Right lobe of liver (tissue), 6 donors: Measurements from ENCODE around the gene ALDH4A1. TPM values are rescaled to one million over a fixed set of nuclear protein-coding genes. Genes with fewer than 3 reads are reported as not detected.
"Not testable (repeated sequence)": the region's sequence is repeated elsewhere in the genome, so short reads cannot be mapped to it uniquely, and the experiment has no call there.

Experiments
- ATAC-seq, 4 donors: fragments of 200-7000 bp; cut with Tn5 transposase; one replicate each; pipeline ENCODE4 v1.9.1; 2020; ENCODE audit warnings: mild to moderate bottlenecking in 4 of 4, moderate library complexity in 4 of 4
- DNase-seq, 3 donors: peaks; one replicate each; pipeline ENCODE4 v3.0.0-alpha.2; 2020
- H3K27ac ChIP-seq, 3 donors: fragments of 200-600 bp; one replicate each; pipeline ENCODE4 v1.8.0; 2022
- H3K27me3 ChIP-seq, 2 donors: fragments of 200-600 bp; one replicate each; pipeline ENCODE4 v1.8.0; 2022
- H3K36me3 ChIP-seq, 4 donors: fragments of 200-600 bp; sonication (generic) in 1 of 4; one replicate each; pipeline versions ENCODE4 v1.5.1 to v1.8.0; 2017 to 2022; ENCODE audit warnings: control low read depth in 1 of 4
- H3K4me1 ChIP-seq, 4 donors: fragments of 200-600 bp; sonication (generic) in 1 of 4; one replicate each; pipeline versions ENCODE4 v1.5.1 to v1.8.0; 2017 to 2022; ENCODE audit warnings: control low read depth in 1 of 4
- H3K4me3 ChIP-seq, 3 donors: fragments of 200-600 bp; one replicate each; pipeline ENCODE4 v1.8.0; 2022
- H3K9me3 ChIP-seq, 4 donors: fragments of 200-600 bp; sonication (generic) in 1 of 4; one replicate each; pipeline versions ENCODE4 v1.5.1 to v1.8.0; 2017 to 2022; ENCODE audit warnings: control low read depth in 1 of 4
- POLR2A ChIP-seq: fragments of 450-650 bp; IDR thresholded peaks from one replicate; pipeline ENCODE4 v1.6.1; 2017; ENCODE audit warnings: antibody characterized with exemption, mild to moderate bottlenecking
- WGBS: methylation state at CpG from one replicate; pipeline ENCODE4 v1.1.6; 2018; ENCODE audit warnings: low coverage, low lambda C conversion rate; ENCODE audit not compliant: insufficient coverage; ENCODE audit errors: missing lambda C conversion rate; 5-methylcytosine and 5-hydroxymethylcytosine counted together
- intact Hi-C, 2 donors: fragments of 100-400 bp; cut with DNase I; formaldehyde crosslinking; loops; one replicate each; pipeline versions ENCODE4 v1.11.2 to v1.14.1; 2022
- total RNA-seq, 6 experiments: library from RNA; depleted of rRNA in 2 of 6; stranded (reverse); fragments of >200 nt in 2 of 6; fragmentation: NEBNext Ultra II Directional in 3 of 6; extraction: Animal tissue kit (Norgen Biotek cat#: 25700) in 3 of 6; gene quantifications; one replicate each; pipeline versions ENCODE4 v1.1.0 to v1.2.4, GENCODE V29; 2016 to 2023
- TF ChIP-seq, protein P1 (sequence below), 4 donors: fragments of 200-600 bp in 3 of 4; fragments of 450-650 bp in 1 of 4; IDR thresholded peaks; one replicate each; pipeline versions ENCODE4 v1.5.1 to v1.8.0; 2016 to 2022; ENCODE audit warnings: antibody characterized with exemption in 4 of 4, mild to moderate bottlenecking in 2 of 4
- donor health status: DM: no; HTN: yes; CAD: no.
- donor health status: DM: no; HTN: no; CAD: no.
- donor health status: DM: no; HTN: no; CAD: no.
- donor health status: DM: no; HTN: yes; CAD: no.
- donor health status: DM: no; HTN: yes; CAD: no.

Gene ALDH4A1
- total RNA-seq, 6 experiments from 2014 or later = 218 to 364 (median 265) TPM

DNA sequence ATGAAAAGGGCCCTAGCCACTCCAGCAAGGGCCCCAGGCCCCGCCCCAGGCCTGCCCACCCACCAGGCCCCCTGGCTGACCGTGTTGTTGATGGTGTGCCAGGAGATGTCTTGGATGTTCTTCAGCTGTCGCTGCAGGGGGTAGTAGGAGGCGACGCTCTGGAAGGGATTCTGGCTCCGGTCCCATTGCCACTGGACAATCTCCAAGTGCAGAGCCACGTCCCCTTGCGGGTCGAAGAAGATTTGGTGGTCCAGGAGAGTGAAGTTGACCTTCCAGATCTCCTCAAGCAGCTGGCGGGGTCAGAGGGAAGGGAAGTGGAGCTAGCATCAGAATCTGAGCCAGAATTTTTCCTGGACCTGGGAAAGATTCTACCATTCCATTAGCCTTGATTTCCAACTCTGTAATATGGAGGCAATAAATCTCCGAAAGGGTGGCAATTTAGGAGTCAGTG lies 53.1 kb downstream of the ALDH4A1 start:
- no peak overlapping the region for H3K4me3 ChIP-seq
- peaks cover 0 to under 1% (median 0%) of the 10 kb centered on the region in 4 donors for H3K4me1 ChIP-seq
- no peaks in the 10 kb centered on the region for H3K36me3 ChIP-seq
- DNase-seq (no peak), ATAC-seq (no peak)
- no peaks in the 10 kb centered on the region for H3K27me3 ChIP-seq
- TF ChIP-seq, protein P1, sequence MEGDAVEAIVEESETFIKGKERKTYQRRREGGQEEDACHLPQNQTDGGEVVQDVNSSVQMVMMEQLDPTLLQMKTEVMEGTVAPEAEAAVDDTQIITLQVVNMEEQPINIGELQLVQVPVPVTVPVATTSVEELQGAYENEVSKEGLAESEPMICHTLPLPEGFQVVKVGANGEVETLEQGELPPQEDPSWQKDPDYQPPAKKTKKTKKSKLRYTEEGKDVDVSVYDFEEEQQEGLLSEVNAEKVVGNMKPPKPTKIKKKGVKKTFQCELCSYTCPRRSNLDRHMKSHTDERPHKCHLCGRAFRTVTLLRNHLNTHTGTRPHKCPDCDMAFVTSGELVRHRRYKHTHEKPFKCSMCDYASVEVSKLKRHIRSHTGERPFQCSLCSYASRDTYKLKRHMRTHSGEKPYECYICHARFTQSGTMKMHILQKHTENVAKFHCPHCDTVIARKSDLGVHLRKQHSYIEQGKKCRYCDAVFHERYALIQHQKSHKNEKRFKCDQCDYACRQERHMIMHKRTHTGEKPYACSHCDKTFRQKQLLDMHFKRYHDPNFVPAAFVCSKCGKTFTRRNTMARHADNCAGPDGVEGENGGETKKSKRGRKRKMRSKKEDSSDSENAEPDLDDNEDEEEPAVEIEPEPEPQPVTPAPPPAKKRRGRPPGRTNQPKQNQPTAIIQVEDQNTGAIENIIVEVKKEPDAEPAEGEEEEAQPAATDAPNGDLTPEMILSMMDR (IDR thresholded peaks at IDR 0.05) = no peak
- no peak for TF ChIP-seq POLR2A
- no peaks in the 10 kb centered on the region for H3K9me3 ChIP-seq
- no peak overlapping the region for H3K27ac ChIP-seq
- WGBS = 81% methylated on average over 2 of the region's 11 CpGs
- intact Hi-C loops = no loop called here

DNA sequence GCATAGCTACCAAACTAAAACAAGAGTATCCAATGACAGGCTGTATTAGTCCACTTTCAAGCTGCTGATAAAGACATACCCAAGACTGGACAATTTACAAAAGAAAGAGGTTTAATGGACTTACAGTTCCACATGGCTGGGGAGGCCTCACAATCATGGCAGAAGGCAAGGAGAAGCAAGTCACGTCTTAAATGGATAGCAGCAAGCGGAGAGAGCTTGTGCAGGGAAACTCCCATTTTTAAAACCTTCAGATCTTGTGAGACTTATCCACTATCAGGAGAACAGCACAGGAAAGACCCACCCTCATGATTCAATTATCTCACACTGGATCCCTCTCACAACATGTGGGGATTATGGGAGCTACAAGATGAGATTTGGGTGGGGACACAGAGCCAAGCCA lies 54.6 kb downstream of the ALDH4A1 start:
- H3K4me3 ChIP-seq, intact Hi-C loops, H3K36me3 ChIP-seq, ATAC-seq, H3K4me1 ChIP-seq, DNase-seq, H3K27me3 ChIP-seq, H3K9me3 ChIP-seq, H3K27ac ChIP-seq: not testable (repeated sequence)
- whole genome bisulfite sequencing = 83% methylated on average over 1 of the region's 2 CpGs

DNA sequence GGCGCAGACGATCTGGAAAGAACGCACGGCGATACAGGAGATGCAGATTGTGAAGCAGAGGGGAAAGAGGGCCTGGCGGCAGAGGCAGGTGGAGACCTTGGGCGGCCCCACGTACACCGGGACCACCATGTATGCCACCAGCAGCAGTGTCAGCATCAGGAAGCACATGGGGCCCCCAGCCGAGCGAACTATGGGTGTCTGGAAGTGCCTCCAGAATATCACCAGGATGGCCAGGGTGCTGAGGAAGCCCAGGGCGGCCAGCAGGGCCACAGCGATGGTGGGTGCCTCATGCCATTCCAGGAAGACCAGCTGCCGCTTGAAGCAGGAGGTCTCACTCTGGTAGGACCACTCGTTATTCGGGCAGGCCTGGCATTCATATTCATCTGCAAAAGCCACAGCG lies 62.2 kb downstream of the ALDH4A1 start:
- Histone ChIP-seq H3K27ac (no peak overlapping the region), H3K4me3 (no peak overlapping the region), H3K4me1 (peaks cover 0 to 5% (median 0%) of the 10 kb centered on the region in 4 donors), H3K9me3 (no peaks in the 10 kb centered on the region), H3K36me3 (no peaks in the 10 kb centered on the region), H3K27me3 (no peaks in the 10 kb centered on the region)
- DNase-seq (no peak), ATAC-seq (no peak)
- TF ChIP-seq POLR2A = no peak
- TF ChIP-seq, protein P1 (IDR thresholded peaks at IDR 0.05) = no peak
- WGBS = 92% methylated on average over 9 of the region's 17 CpGs
- intact Hi-C loops = no loop called here

DNA sequence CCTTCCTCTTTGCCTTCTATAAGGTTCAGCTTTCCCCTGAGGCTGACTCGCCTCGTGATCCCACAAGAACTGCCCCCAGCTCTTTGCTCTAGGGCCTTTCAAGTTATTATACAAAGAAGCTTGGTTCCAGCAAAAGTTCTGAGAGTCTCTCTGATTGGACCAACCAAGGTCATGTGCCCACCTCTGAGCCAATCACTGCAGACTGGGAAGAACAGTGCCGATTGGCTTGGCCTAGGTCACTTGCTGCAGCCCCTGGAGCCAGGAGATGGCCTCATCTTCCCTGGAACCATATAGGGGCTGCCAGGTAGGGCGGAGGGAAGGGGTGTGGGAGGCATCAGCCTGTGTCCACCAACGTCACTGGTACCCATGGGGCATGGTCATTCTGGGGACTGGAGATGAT lies 65.7 kb downstream of the ALDH4A1 start:
- Histone ChIP-seq H3K4me1 (no peaks in the 10 kb centered on the region), H3K9me3 (no peaks in the 10 kb centered on the region), H3K4me3 (no peak overlapping the region), H3K36me3 (no peaks in the 10 kb centered on the region), H3K27me3 (no peaks in the 10 kb centered on the region), H3K27ac (no peak overlapping the region)
- WGBS = 58% methylated on average over 4 of the region's 5 CpGs
- no peak for TF ChIP-seq POLR2A
- TF ChIP-seq, protein P1 (IDR thresholded peaks at IDR 0.05) = no peak
- ATAC-seq (no peak), DNase-seq (no peak)
- intact Hi-C loops = no loop called here

DNA sequence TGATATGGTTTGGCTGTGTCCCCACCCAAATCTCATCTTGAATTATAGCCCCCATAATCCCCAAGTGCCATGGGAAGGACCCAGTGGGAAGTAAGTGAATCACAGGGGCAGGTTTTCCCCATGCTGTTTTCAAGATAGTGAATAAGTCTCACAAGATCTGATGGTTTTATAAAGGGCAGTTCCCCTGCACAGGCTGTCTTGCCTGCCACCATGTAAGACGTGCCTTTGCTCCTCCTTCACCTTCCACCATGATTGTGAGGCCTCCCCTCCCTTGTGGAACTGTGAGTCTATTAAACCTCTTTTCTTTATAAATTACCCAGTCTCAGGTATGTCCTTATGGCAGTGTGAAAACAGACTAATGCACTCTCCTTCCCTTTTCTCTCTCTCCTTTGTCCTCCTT lies 70.0 kb downstream of the ALDH4A1 start:
- H3K27ac ChIP-seq, H3K9me3 ChIP-seq, H3K4me3 ChIP-seq, H3K36me3 ChIP-seq, intact Hi-C loops, H3K4me1 ChIP-seq, DNase-seq, ATAC-seq, H3K27me3 ChIP-seq: not testable (repeated sequence)
- 40% methylated on average over 1 of the region's 1 CpG for WGBS

DNA sequence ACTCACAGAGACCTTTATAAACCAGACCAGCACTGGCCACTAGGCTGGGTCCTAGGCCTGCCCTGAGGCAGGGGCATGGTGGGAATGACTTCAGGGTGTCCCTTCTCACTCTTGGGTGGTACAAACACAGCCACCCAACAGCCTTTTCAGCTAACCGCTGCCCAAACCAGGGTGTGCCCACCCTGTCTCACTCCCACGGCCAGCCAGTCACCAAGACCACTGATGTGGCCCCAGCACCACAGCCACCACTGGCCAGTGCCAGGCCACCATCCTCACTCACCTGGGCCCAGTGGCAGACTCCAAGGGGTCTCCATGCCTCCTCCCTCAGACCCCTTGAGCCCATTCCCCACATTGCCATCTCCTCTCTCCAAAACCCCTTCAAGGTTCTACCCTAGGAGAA lies 70.7 kb downstream of the ALDH4A1 start:
- 100% methylated on average over 1 of the region's 2 CpGs for WGBS
- intact Hi-C loops = no loop called here
- ATAC-seq (no peak), DNase-seq (no peak)
- Histone ChIP-seq H3K4me3 (no peak overlapping the region), H3K27me3 (no peaks in the 10 kb centered on the region), H3K4me1 (no peaks in the 10 kb centered on the region), H3K27ac (no peak overlapping the region), H3K9me3 (no peaks in the 10 kb centered on the region), H3K36me3 (no peaks in the 10 kb centered on the region)
- TF ChIP-seq, protein P1 (IDR thresholded peaks at IDR 0.05) = no peak
- no peak for TF ChIP-seq POLR2A
